Duodenal mucosa (tissue), 2 donors: ENCODE measurements around the gene COL28A1.

Experiments
- H3K27ac ChIP-seq: one replicate; pipeline ENCODE4 v1.7.0; 2013; ENCODE audit warnings: low read depth, low read length
- H3K27me3 ChIP-seq, 2 donors: one replicate each; pipeline ENCODE4 v1.7.0; 2013; ENCODE audit warnings: low read length in 2 of 2, control low read depth in 1 of 2; ENCODE audit not compliant: insufficient read depth in 2 of 2, control insufficient read depth in 1 of 2
- H3K36me3 ChIP-seq, 2 donors: one replicate each; pipeline ENCODE4 v1.7.0; 2013; ENCODE audit warnings: low read length in 2 of 2, control low read depth in 1 of 2; ENCODE audit not compliant: insufficient read depth in 2 of 2, control insufficient read depth in 1 of 2
- H3K4me1 ChIP-seq, 2 donors: one replicate each; pipeline ENCODE4 v1.7.0; 2013; ENCODE audit warnings: low read length in 2 of 2, control low read depth in 1 of 2; ENCODE audit not compliant: insufficient read depth in 2 of 2, control insufficient read depth in 1 of 2
- H3K4me3 ChIP-seq, 2 donors: one replicate each; pipeline ENCODE4 v1.7.0; 2013; ENCODE audit warnings: low read length in 2 of 2, low read depth in 1 of 2
- H3K9ac ChIP-seq, 2 donors: one replicate each; pipeline ENCODE4 v1.7.0; 2013; ENCODE audit warnings: low read length in 2 of 2, low read depth in 1 of 2
- H3K9me3 ChIP-seq, 2 donors: one replicate each; pipeline ENCODE4 v1.7.0; 2013; ENCODE audit warnings: low read length in 2 of 2, control low read depth in 1 of 2; ENCODE audit not compliant: control insufficient read depth in 1 of 2

COL28A1 gene

GRCh38 chr7:7548407-7548806 lies 12.7 kb upstream of the COL28A1 start:
- no peaks in the 10 kb centered on the region for H3K36me3 ChIP-seq
- no peak overlapping the region for H3K4me3 ChIP-seq
- H3K27me3 ChIP-seq = no peaks in the 10 kb centered on the region
- H3K27ac ChIP-seq = no peak overlapping the region
- no peaks in the 10 kb centered on the region for H3K9me3 ChIP-seq
- H3K9ac ChIP-seq = no peak overlapping the region
- no peaks in the 10 kb centered on the region for H3K4me1 ChIP-seq

GRCh38 chr7:7542251-7542835 lies 6.7 kb upstream of the COL28A1 start:
- H3K27ac ChIP-seq = no peak overlapping the region
- no peaks in the 10 kb centered on the region for H3K36me3 ChIP-seq
- no peak overlapping the region for H3K9ac ChIP-seq
- H3K4me3 ChIP-seq = no peak overlapping the region
- H3K9me3 ChIP-seq = no peaks in the 10 kb centered on the region
- no peaks in the 10 kb centered on the region for H3K4me1 ChIP-seq
- H3K27me3 ChIP-seq = no peaks in the 10 kb centered on the region

GRCh38 chr7:7539711-7540110 lies 4.0 kb upstream of the COL28A1 start:
- H3K9me3 ChIP-seq = no peaks in the 10 kb centered on the region
- no peaks in the 10 kb centered on the region for H3K27me3 ChIP-seq
- no peak overlapping the region for H3K4me3 ChIP-seq
- no peaks in the 10 kb centered on the region for H3K4me1 ChIP-seq
- H3K9ac ChIP-seq = no peak overlapping the region
- H3K27ac ChIP-seq = no peak overlapping the region
- H3K36me3 ChIP-seq = no peaks in the 10 kb centered on the region

- H3K27me3 ChIP-seq = no peaks in the 10 kb centered on the region
- H3K36me3 ChIP-seq = no peaks in the 10 kb centered on the region
- H3K9ac ChIP-seq = no peak overlapping the region
- H3K4me3 ChIP-seq = no peak overlapping the region
- H3K4me1 ChIP-seq = no peaks in the 10 kb centered on the region
- no peak overlapping the region for H3K27ac ChIP-seq
- no peaks in the 10 kb centered on the region for H3K9me3 ChIP-seq
These were observed 3.5 kb upstream of the COL28A1 start for GRCh38 chr7:7539152-7539551.

- Histone ChIP-seq H3K4me3 (no peak overlapping the region), H3K27me3 (no peaks in the 10 kb centered on the region), H3K9ac (no peak overlapping the region), H3K36me3 (no peaks in the 10 kb centered on the region), H3K27ac (no peak overlapping the region), H3K4me1 (no peaks in the 10 kb centered on the region), H3K9me3 (no peaks in the 10 kb centered on the region)
These were observed 2.0 kb upstream of the COL28A1 start for GRCh38 chr7:7537711-7538110.

- H3K36me3 ChIP-seq = no peaks in the 10 kb centered on the region
- H3K9me3 ChIP-seq = no peaks in the 10 kb centered on the region
- H3K4me3 ChIP-seq = no peak overlapping the region
- no peak overlapping the region for H3K27ac ChIP-seq
- H3K4me1 ChIP-seq = no peaks in the 10 kb centered on the region
- no peaks in the 10 kb centered on the region for H3K27me3 ChIP-seq
- no peak overlapping the region for H3K9ac ChIP-seq
These were observed 835 bp upstream of the COL28A1 start for GRCh38 chr7:7536396-7537019.

- H3K4me3 ChIP-seq = no peak overlapping the region
- H3K9ac ChIP-seq = no peak overlapping the region
- H3K36me3 ChIP-seq = no peaks in the 10 kb centered on the region
- H3K9me3 ChIP-seq = no peaks in the 10 kb centered on the region
- H3K27me3 ChIP-seq = no peaks in the 10 kb centered on the region
- no peaks in the 10 kb centered on the region for H3K4me1 ChIP-seq
- H3K27ac ChIP-seq = no peak overlapping the region
These were observed 1.7 kb downstream of the COL28A1 start for GRCh38 chr7:7533831-7534430.

GRCh38 chr7:7529328-7529727 lies 6.3 kb downstream of the COL28A1 start:
- Histone ChIP-seq H3K4me3 (no peak overlapping the region), H3K27me3 (no peaks in the 10 kb centered on the region), H3K9me3 (no peaks in the 10 kb centered on the region), H3K4me1 (no peaks in the 10 kb centered on the region), H3K9ac (no peak overlapping the region), H3K36me3 (no peaks in the 10 kb centered on the region), H3K27ac (no peak overlapping the region)

- Histone ChIP-seq H3K27ac (no peak overlapping the region), H3K9me3 (no peaks in the 10 kb centered on the region), H3K27me3 (no peaks in the 10 kb centered on the region), H3K36me3 (no peaks in the 10 kb centered on the region), H3K9ac (no peak overlapping the region), H3K4me3 (no peak overlapping the region), H3K4me1 (peaks cover 0 to 5% of the 10 kb centered on the region in 2 donors)
These were observed 8.6 kb downstream of the COL28A1 start for GRCh38 chr7:7527047-7527446.

- H3K27ac ChIP-seq = no peak overlapping the region
These were observed 9.7 kb downstream of the COL28A1 start for GRCh38 chr7:7526006-7526405.

More at GRCh38 chr7:7526006-7526405, 9.7 kb downstream of the COL28A1 start:
- no peaks in the 10 kb centered on the region for H3K36me3 ChIP-seq
- H3K4me1 ChIP-seq = peaks cover 0 to 5% of the 10 kb centered on the region in 2 donors
- H3K9me3 ChIP-seq = no peaks in the 10 kb centered on the region
- H3K4me3 ChIP-seq = no peak overlapping the region
- H3K27me3 ChIP-seq = no peaks in the 10 kb centered on the region
- H3K9ac ChIP-seq = no peak overlapping the region
